HepG2 (cell line): ENCODE measurements around the gene ALG5. TPM values are rescaled to one million over a fixed set of nuclear protein-coding genes. Genes with fewer than 3 reads are reported as not detected.

Experiments used
- ATAC-seq: fragments of 200-7000 bp; cut with Tn5 transposase; 3 replicates; pipeline ENCODE4 v1.9.1; 2020; ENCODE audit warnings: mild to moderate bottlenecking, moderate library complexity
- BruUV-seq: library from RNA; stranded (reverse); fragments of 400-500 nt; replicated peaks from 2 replicates; lab custom pipeline; 2021; lab: Mats Ljungman, UMichigan
- CTCF ChIA-PET: fragments of 300-600 bp; formaldehyde crosslinking; extraction: SDS; loops from one replicate; lab custom pipeline; 2021; ENCODE audit warnings: low total read pairs, inconsistent platforms, low intra/inter-chr PET ratio; lab: Yijun Ruan, JAX
- POLR2A ChIA-PET: fragments of 350-600 bp; sonication (Branson Sonifier 250); formaldehyde crosslinking; loops from one replicate; lab custom pipeline; 2020; ENCODE audit warnings: antibody characterized with exemption, inconsistent platforms; lab: Yijun Ruan, JAX
- DNase-seq: peaks from one replicate; pipeline ENCODE4 v3.0.0-alpha.2; 2015; ENCODE audit warnings: low spot score
- FAIRE-seq: peaks from 3 replicates; lab custom pipeline; 2011; peaks lifted over from hg19 to GRCh38; lab: Jason Lieb, UNC
- H2AFZ ChIP-seq: one replicate; pipeline ENCODE4 v1.6.1; 2011; ENCODE audit warnings: low read length, inconsistent platforms
- H3K27ac ChIP-seq: fragments of 300-600 bp; 3 replicates; pipeline ENCODE4 v1.8.0; 2011; ENCODE audit warnings: mixed run types, mild to moderate bottlenecking, mixed read lengths, low read length, inconsistent platforms; ENCODE audit not compliant: insufficient read depth; ENCODE audit errors: extremely low read length
- H3K27me3 ChIP-seq, 2 experiments: fragments of 200-600 bp in 1 of 2; 2 replicates in 1 of 2; 3 replicates in 1 of 2; pipeline versions ENCODE4 v1.6.0 to v1.8.0; 2011; ENCODE audit warnings: low read length in 2 of 2, mild to moderate bottlenecking in 2 of 2, moderate library complexity in 2 of 2, inconsistent platforms in 1 of 2; ENCODE audit not compliant: insufficient read depth in 2 of 2, control insufficient read depth in 1 of 2
- H3K36me3 ChIP-seq, 2 experiments: fragments of 200-600 bp in 1 of 2; replicated peaks in 1 of 2; 2 replicates in 1 of 2; 3 replicates in 1 of 2; pipeline versions ENCODE4 v1.5.1 to v1.8.0; 2011; ENCODE audit warnings: low read length in 2 of 2, inconsistent platforms in 1 of 2; ENCODE audit not compliant: insufficient read depth in 2 of 2, control insufficient read depth in 1 of 2
- H3K4me1 ChIP-seq: 2 replicates; pipeline ENCODE4 v1.5.1; 2012; ENCODE audit warnings: low read length, inconsistent platforms; ENCODE audit not compliant: insufficient read depth
- H3K4me2 ChIP-seq: 2 replicates; pipeline ENCODE4 v1.6.0; 2011; ENCODE audit warnings: low read depth, low read length, inconsistent platforms
- H3K4me3 ChIP-seq, 3 experiments: fragments of 200-600 bp in 1 of 3; sonication (generic), shearing (Covaris generic) in 1 of 3; replicated peaks in 1 of 3; 2 replicates each; pipeline ENCODE4 v1.5.1; 2011 to 2016; ENCODE audit warnings: low read length in 3 of 3, inconsistent platforms in 2 of 3, low read depth in 2 of 3, mild to moderate bottlenecking in 2 of 3, control low read depth in 1 of 3, mixed read lengths in 1 of 3; ENCODE audit not compliant: insufficient read depth in 1 of 3
- H3K79me2 ChIP-seq: one replicate; pipeline ENCODE4 v1.6.1; 2011; ENCODE audit warnings: low read length, inconsistent platforms; ENCODE audit not compliant: insufficient read depth
- H3K9ac ChIP-seq: 2 replicates; pipeline ENCODE4 v1.6.0; 2011; ENCODE audit warnings: mild to moderate bottlenecking, low read depth, low read length, inconsistent platforms; ENCODE audit not compliant: insufficient read depth
- H3K9me3 ChIP-seq: 2 replicates; pipeline ENCODE4 v1.5.1; 2012; ENCODE audit warnings: mild to moderate bottlenecking, low read length
- H4K20me1 ChIP-seq: 2 replicates; pipeline ENCODE4 v1.6.0; 2011; ENCODE audit warnings: inconsistent platforms, mild to moderate bottlenecking, low read length, moderate library complexity; ENCODE audit not compliant: insufficient read depth
- CEBPG ChIP-seq: IDR thresholded peaks from 2 replicates; pipeline ENCODE4 v1.6.1; 2016
- GLI4 ChIP-seq: sonication (generic); formaldehyde crosslinking; IDR thresholded peaks from 2 replicates; pipeline ENCODE4 v1.5.1; 2020; ENCODE audit warnings: missing genetic modification reagents, mild to moderate bottlenecking, moderate library complexity, borderline replicate concordance
- HDAC2 ChIP-seq: sonication (generic); formaldehyde crosslinking; IDR thresholded peaks from 2 replicates; pipeline ENCODE4 v1.4.0; 2020; ENCODE audit warnings: missing genetic modification reagents
- HNF4G ChIP-seq, 2 experiments: sonication (generic) in 1 of 2; formaldehyde crosslinking in 1 of 2; IDR thresholded peaks; 2 replicates each; pipeline versions ENCODE4 v1.4.0 to v1.6.1; 2011 to 2020; ENCODE audit warnings: borderline replicate concordance in 2 of 2, low read depth in 2 of 2, mild to moderate bottlenecking in 2 of 2, low read length in 1 of 2, missing genetic modification reagents in 1 of 2, moderate library complexity in 1 of 2
- ISL2 ChIP-seq: sonication (generic); formaldehyde crosslinking; IDR thresholded peaks from 2 replicates; pipeline ENCODE4 v1.5.0; 2020; ENCODE audit warnings: missing genetic modification reagents
- MAFG ChIP-seq: sonication (generic); formaldehyde crosslinking; IDR thresholded peaks from 2 replicates; pipeline ENCODE4 v1.5.1; 2020; ENCODE audit warnings: mild to moderate bottlenecking, missing genetic modification reagents
- MNT ChIP-seq: fragments of 450-650 bp; IDR thresholded peaks from 2 replicates; pipeline ENCODE4 v1.6.1; 2016
- NFE2L1 ChIP-seq: sonication (generic); formaldehyde crosslinking; IDR thresholded peaks from 2 replicates; pipeline ENCODE4 v1.4.0; 2020; ENCODE audit warnings: missing genetic modification reagents, mild to moderate bottlenecking, borderline replicate concordance
- PCBP2 ChIP-seq: fragments of 200-400 bp; formaldehyde crosslinking; optimal IDR thresholded peaks from 2 replicates; pipeline ENCODE3; 2018; ENCODE audit warnings: low read length, low read depth; ENCODE audit not compliant: poor library complexity, severe bottlenecking
- SAP130 ChIP-seq: IDR thresholded peaks from 2 replicates; pipeline ENCODE4 v1.6.1; 2016; ENCODE audit warnings: low read depth
- SNAPC4 ChIP-seq: sonication (generic); formaldehyde crosslinking; IDR thresholded peaks from 2 replicates; pipeline ENCODE4 v1.4.0; 2020; ENCODE audit warnings: mild to moderate bottlenecking, missing genetic modification reagents
- U2AF1 ChIP-seq: fragments of 200-400 bp; formaldehyde crosslinking; optimal IDR thresholded peaks from 2 replicates; pipeline ENCODE3; 2017; ENCODE audit warnings: mild to moderate bottlenecking, low read depth, low read length
- ZBTB10 ChIP-seq: sonication (generic); formaldehyde crosslinking; IDR thresholded peaks from 2 replicates; pipeline ENCODE4 v1.4.0; 2020; ENCODE audit warnings: missing genetic modification reagents, borderline replicate concordance
- ZKSCAN1 ChIP-seq: fragments of 150-350 bp; IDR thresholded peaks from 2 replicates; pipeline ENCODE4 v1.6.1; 2014; ENCODE audit warnings: low read length
- ZNF556 ChIP-seq: sonication (generic); formaldehyde crosslinking; IDR thresholded peaks from 2 replicates; pipeline ENCODE4 v1.4.0; 2020; ENCODE audit warnings: mild to moderate bottlenecking, missing genetic modification reagents, borderline replicate concordance
- WGBS: methylation state at CpG from one replicate; pipeline ENCODE4 v1.1.6; 2017; ENCODE audit warnings: low lambda C conversion rate; 5-methylcytosine and 5-hydroxymethylcytosine counted together
- in situ Hi-C: cut with HindIII; loops from 2 replicates; pipeline ENCODE4 v1.10.0; 2017; ENCODE audit warnings: low pct_unique_long_range_greater_than_20kb; ENCODE audit not compliant: extremely low pct_ligation_motif_present
- intact Hi-C: fragments of 100-400 bp; cut with micrococcal nuclease; formaldehyde crosslinking; loops from one replicate; pipeline ENCODE4 v1.10.0; 2022; ENCODE audit not compliant: unreplicated experiment
- polyA plus RNA-seq, 8 experiments: library from polyadenylated mRNA; depleted of rRNA in 3 of 8; stranded (reverse) in 7 of 8; unstranded in 1 of 8; fragments of >200 nt; fragmentation: Illumina TruSeq in 4 of 8; extraction: Trizol in 4 of 8; gene quantifications; 2 replicates each; pipeline versions ENCODE4 v1.2.1 to v1.2.3, GENCODE V29; 2011 to 2016; ENCODE audit warnings: low read depth in 4 of 8, missing spikeins in 1 of 8, mixed read lengths in 1 of 8; ENCODE audit not compliant: insufficient read depth in 1 of 8
- total RNA-seq, 5 experiments: library from RNA; depleted of rRNA; stranded (reverse); fragments of >200 nt; fragmentation: Illumina TruSeq; extraction: Trizol; gene quantifications; 2 replicates each; pipeline ENCODE4 v1.2.3, GENCODE V29; 2016; ENCODE audit warnings: low read depth in 1 of 5

The ALG5 gene
- total and polyA plus RNA-seq, 2 of the 13 experiments (the other 11 are each of a cell fraction or from before 2014, with no cell fraction given): 27.8 to 51.1 TPM

- FAIRE-seq (peak; percentile 32), ATAC-seq (peak; percentile 84), DNase-seq (peak; percentile 83)
- H3K4me1 ChIP-seq: peaks cover 57% of the 10 kb centered on the region
- H3K27ac ChIP-seq: peak overlapping the region; percentile 70
- CTCF ChIA-PET: no interaction called here
- H3K4me3 ChIP-seq: peak overlapping the region; percentile 69 to 82 (median 80)
- POLR2A ChIA-PET: interaction anchor here (0.7 to 1.3 kb wide), 2 partner anchors 36 to 37 kb away, joined by 3 to 6 read pairs; no protein-coding TSS in a partner anchor
- H4K20me1 ChIP-seq: no peaks in the 10 kb centered on the region
- H3K9me3 ChIP-seq: no peaks in the 10 kb centered on the region
- under 1% methylated on average over 23 of the region's 51 CpGs for WGBS
- H2AFZ ChIP-seq: no peak overlapping the region
- no peaks in the 10 kb centered on the region for H3K36me3 ChIP-seq
- intact Hi-C loops (loop anchor here (1.0 kb wide), 2 partner anchors 36 to 61 kb away; no protein-coding TSS in a partner anchor), in situ Hi-C loops (no loop called here)
- TSS peak; percentile 49 for BruUV-seq
- H3K9ac ChIP-seq: peak overlapping the region; percentile 78
- H3K79me2 ChIP-seq: peaks cover 38% of the 10 kb centered on the region
- H3K4me2 ChIP-seq: peak overlapping the region; percentile 88
- no peaks in the 10 kb centered on the region for H3K27me3 ChIP-seq
- TF ChIP-seq MAFG (CRISPR knock-in tag) (no peak), ZBTB10 (CRISPR knock-in tag) (no peak), HNF4G (IDR thresholded peaks at IDR 0.05; ENCODE audit: borderline replicate concordance, low read depth, low read length) (no peak), HNF4G (CRISPR knock-in tag; IDR thresholded peaks at IDR 0.05; ENCODE audit: borderline replicate concordance, low read depth) (no peak), SAP130 (peak; percentile 59), ISL2 (CRISPR knock-in tag) (no peak), ZKSCAN1 (no peak), HDAC2 (peak; percentile 47; the same call in 1 of the 2 replicates), MNT (no peak), CEBPG (no peak), U2AF1 (no peak), NFE2L1 (CRISPR knock-in tag) (no peak), PCBP2 (no peak), GLI4 (CRISPR knock-in tag) (no peak), SNAPC4 (CRISPR knock-in tag) (no peak), ZNF556 (CRISPR knock-in tag) (no peak)
Observed at GRCh38 chr13:36919171-36919832, 79.8 kb downstream of the ALG5 start.
